ENCODE measurements around the gene EVL.
"Not testable (repeated sequence)": the region's sequence is repeated elsewhere in the genome, so short reads cannot be mapped to it uniquely, and the experiment has no call there.

The EVL gene

DNA sequence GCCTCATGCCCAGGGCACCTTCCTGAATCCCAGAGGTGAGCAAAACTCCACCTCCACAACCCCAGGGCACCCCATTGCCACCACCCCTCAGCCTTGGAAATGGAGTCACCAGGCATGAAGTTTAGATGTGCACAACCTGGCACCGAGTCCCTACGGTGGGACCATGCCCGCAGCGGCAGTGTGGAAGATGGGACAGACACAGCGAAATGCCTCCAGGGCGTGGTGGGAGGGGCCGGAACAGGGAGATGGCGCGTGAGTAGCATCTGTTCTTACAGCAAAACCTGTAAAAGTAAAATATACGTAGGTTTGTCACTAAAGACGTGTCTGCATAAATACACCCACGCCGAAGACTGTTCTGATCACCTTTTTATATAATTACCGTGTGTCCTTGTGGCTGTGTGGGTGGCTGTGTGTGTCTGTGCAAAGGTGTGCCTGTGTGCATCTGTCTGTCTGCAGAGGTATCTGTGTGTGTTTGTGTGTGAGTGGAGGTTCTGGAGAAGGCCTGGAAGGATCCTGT, 111.6 kb downstream of the EVL start:
- no peak for DNase-seq

DNA sequence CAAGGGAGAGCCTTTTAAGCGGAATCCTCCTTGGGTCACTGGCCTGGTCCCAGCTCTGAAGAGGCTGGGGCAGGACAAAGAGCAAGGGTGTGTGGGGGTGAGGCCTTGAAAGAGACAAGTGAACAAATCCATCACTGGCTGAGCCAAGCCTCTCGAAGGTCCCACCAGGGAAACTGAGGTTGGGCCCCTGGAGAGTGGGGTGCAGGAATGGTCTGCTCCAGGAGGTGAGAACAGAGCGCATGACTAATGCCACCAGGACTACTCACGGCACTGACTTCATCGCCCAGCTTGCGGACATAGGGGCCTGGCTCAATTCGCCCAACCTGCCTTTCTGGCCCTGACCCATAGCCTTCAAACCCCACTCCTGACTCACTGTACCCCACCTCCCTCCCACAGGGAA, 113.5 kb downstream of the EVL start:
- no peak for DNase-seq

DNA sequence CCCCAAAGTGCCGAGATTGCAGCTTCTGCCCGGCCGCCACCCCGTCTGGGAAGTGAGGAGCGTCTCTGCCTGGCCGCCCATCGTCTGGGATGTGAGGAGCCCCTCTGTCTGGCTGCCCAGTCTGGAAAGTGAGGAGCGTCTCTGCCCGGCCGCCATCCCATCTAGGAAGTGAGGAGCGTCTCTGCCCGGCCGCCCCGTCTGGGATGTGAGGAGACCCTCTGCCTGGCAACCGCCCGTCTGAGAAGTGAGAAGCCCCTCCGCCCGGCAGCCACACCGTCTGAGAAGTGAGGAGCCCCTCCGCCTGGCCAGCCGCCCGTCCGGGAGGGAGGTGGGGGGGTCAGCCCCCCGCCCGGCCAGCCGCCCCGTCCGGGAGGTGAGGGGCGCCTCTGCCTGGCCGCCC, 115.4 kb downstream of the EVL start:
- not testable (repeated sequence) for DNase-seq

DNA sequence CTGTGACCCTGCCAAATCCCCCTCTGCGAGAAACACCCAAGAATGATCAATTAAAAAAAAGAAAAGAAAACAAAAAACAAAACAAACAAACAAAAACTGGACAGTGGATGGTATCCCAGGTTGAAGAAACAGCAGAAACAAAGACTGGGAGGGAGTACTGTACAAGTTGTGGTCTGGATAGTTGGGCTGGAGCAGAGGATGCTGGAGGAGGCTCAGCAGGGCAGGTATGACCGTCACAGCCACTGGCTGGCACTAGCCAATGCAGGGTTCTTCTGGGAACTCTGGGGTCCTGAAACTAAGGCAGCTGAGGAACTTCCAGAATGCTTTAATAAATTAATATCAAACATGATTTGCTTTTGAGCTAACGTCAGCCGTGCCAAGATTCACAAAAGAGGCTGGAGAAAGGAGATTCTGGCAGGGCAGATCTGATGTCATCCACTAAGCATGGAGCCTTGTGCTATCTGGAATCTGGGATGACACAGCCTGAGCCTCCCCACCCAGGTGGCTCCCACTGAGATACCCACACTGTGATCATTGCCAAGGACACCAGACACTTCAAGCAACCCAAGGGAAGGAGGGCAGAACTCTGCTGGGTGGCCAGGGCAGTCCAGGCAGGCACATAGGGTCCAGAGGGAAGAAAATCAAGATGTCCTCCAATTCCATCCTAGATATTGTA, 116.8 kb downstream of the EVL start:
- DNase-seq, result not testable (repeated sequence)

DNA sequence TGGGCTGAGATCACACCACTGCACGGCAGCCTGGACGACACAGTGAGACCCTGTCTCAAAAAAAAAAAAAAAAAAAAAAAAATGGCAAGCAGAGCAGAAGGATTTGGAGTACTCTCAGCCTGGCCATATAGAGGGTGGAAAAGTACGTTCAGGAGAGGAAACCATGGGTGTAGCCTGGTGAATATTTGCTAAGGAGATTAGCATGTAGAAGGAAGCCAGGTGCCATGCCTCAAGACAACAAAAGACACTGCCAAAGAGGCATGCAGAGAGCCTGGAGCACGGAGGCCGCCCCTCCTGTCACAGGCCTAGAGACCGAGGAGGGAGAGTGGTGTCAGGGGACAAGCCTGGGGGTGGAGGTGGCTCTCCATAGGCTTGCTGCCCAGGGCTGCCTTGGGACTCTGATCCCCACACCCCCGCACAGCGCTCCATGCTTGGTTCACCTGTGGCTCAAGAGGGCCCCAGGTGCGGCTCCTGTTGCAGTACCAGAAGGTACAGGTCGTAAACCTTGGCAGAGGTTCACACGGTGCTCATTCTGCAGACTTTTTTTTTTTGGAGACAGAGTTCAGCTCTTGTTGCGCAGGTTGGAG, 122.1 kb downstream of the EVL start:
- DNase-seq, result no peak

DNA sequence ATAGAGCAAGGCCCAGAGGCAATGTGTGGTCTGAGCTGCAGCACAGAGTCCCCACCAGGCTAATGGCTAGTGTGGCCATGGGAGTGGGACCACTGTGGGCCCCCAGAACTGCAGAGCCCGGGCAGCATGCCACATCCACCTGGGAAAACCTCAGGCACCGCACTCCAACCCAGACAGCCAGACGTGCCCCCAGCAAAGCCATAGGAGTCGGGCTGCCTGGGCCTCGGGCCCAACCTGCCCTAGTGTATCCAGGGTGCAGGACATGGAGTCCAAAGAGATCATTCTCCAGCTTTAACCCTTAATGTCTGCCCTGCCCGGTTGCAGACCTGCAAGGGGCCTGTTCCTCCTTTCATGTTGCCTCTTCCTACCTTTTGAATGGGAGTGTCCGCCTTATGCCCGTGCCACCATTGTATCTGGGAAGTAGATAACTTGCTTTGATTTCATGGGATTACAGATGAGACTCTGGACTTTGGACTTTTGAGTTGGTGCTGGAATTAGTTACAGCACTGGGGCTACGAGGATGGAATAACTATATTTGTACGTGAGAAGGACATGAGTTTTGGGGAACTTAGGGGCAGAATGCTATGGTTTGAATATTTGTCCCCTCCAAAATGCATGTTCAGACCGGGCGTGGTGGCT, 123.3 kb downstream of the EVL start:
- DNase-seq, result no peak

DNA sequence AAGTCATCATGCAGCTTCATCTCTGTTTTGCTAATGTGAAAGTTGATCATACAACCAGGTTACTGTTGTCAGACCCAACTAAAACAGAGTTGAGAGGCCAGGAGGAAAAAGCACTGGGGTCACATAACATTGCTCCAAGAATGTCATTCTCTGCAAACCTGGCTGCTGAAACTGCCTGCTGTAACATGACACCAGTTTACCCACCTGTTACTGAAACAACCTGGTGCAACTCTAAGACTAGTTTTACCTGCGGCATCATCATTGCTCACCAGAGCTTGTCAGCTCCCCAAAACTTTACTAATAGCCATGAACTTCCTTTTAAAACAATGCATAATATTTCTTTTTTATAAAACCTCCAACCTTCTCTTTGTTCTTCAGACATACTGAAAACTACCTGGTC, 124.9 kb downstream of the EVL start:
- no peak for DNase-seq

DNA sequence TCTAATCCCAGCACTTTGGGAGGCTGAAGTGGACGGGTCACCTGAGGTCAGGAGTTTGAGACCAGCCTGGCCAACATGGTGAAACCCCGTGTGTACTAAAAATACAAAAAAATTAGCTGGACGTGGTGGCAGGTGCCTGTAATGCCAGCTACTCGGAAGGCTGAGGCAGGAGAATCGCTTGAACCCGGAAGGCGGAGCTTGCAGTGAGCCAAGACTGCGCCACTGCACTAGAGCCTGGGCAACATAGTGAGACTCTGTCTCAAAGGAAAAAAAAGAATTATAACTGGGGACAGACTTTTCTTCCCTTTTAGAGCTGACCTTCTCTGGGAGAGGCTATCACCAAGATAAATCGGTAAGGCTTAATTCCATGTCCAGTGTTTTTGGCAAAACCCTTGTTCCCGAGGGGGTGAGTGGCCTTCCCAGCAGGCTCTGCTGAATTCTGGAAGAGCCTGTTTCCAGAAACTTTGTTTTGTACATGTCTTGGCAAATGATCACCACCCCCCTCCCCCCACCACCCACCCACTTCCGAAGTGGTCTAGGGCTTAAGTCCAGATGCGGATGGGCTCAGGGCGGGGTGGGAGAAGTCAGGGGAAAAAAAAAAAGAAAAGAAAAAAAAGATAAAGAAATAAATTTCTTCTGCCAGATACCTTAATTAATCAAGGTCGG, 126.5 kb downstream of the EVL start:
- DNase-seq, result no peak

DNA sequence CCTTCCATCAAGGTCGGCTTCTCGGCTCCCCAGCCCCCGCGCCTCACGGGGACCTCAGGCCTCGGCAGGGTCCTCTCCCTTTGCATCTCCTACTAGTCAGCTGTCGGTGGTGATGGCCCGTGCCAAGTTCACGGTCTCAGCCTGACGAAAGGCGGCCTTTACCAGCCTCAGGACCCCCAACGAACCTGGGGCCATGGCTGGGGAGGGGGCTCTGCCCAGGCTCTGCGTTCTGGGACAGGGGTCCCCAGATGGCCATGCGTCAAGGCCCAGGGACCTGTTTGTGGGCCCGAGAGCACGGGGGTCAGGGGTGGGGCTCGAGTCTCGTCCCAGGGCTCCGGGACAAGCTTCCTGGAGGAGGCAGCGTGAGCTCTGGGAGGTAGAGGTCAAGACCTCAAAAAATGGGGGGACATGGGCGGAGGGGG, 127.0 kb downstream of the EVL start:
- DNase-seq, result no peak

DNA sequence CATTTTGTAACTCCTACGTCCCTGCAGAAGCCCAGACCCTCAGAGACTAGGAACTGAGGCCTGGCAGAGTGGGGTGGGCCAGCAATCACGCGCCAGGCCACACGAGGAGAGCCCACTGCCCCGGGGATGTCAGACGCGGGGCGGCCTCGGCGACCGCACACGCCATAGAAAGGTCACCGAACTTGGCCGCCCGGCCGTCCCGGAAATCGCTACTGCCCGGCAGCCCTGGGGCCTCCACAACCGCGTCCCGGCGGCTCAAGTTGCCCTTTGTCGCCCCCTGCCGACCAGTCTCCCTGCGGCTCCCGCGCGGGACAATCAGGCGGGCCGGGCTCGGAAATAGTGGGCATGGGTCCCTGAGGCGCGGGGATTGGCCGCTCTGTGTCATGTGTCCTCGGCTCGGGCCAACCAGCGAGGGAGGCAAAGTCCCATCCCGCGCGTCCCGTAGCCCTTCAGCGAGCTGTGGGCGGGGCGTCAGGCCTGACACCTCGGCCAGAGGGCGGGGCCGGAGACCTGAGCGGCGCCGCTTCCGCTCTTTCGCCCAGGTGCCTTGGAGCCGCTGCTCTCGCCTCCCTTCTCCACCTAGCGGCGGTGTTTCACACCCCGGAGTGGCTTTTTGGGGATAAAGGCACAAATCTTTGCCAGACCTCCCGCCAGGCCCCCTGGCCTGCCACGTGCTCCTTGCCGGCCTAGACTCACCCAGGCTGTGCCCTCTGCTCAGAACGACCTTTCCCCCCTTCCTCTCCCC, 127.6 kb downstream of the EVL start:
- DNase-seq, result peak; percentile 100

Measured in activated CD4-positive, alpha-beta T cell treated with anti-CD3 and anti-CD28 coated beads, Interleukin-2, amount 50 U/mL, for 1 hour (primary cell).